GM11168 (cell line): ENCODE results near the gene LRPAP1.

Source experiments
- in situ Hi-C: fragments of 300-500 bp; cut with MboI; formaldehyde crosslinking; loops from one replicate; pipeline ENCODE4 v1.12.0; 2022; ENCODE audit warnings: low sequenced_read_pairs; ENCODE audit not compliant: unreplicated experiment

Gene LRPAP1

GRCh38 chr4:3491681-3492405 lies 40.4 kb downstream of the LRPAP1 start:
- in situ Hi-C loops, result no loop called here

- in situ Hi-C loops, result no loop called here
These were observed 42.7 kb downstream of the LRPAP1 start for GRCh38 chr4:3489451-3489962.

GRCh38 chr4:3488820-3489219 lies 43.4 kb downstream of the LRPAP1 start:
- in situ Hi-C loops, result no loop called here

GRCh38 chr4:3487861-3488260 lies 44.4 kb downstream of the LRPAP1 start:
- in situ Hi-C loops, result no loop called here

- in situ Hi-C loops, result no loop called here
These were observed 45.4 kb downstream of the LRPAP1 start for GRCh38 chr4:3486541-3487540.

- in situ Hi-C loops, result no loop called here
These were observed 46.2 kb downstream of the LRPAP1 start for GRCh38 chr4:3485886-3486540.

- in situ Hi-C loops, result no loop called here
These were observed 47.0 kb downstream of the LRPAP1 start for GRCh38 chr4:3485011-3485791.

GRCh38 chr4:3484057-3484973 lies 47.9 kb downstream of the LRPAP1 start:
- in situ Hi-C loops, result no loop called here

- in situ Hi-C loops, result no loop called here
These were observed 48.7 kb downstream of the LRPAP1 start for GRCh38 chr4:3483471-3483921.

- in situ Hi-C loops, result no loop called here
These were observed 49.5 kb downstream of the LRPAP1 start for GRCh38 chr4:3482707-3483106.

GRCh38 chr4:3481783-3482393 lies 50.3 kb downstream of the LRPAP1 start:
- in situ Hi-C loops, result no loop called here

GRCh38 chr4:3481113-3481531 lies 51.1 kb downstream of the LRPAP1 start:
- in situ Hi-C loops, result no loop called here

GRCh38 chr4:3480528-3481112 lies 51.6 kb downstream of the LRPAP1 start:
- in situ Hi-C loops, result no loop called here

GRCh38 chr4:3479358-3480101 lies 52.7 kb downstream of the LRPAP1 start:
- in situ Hi-C loops, result no loop called here

GRCh38 chr4:3478446-3479357 lies 53.5 kb downstream of the LRPAP1 start:
- in situ Hi-C loops, result no loop called here

GRCh38 chr4:3477750-3478430 lies 54.3 kb downstream of the LRPAP1 start:
- in situ Hi-C loops, result no loop called here
